SK-N-SH treated with all-trans-retinoic acid at 6 μM for 48 hours (cell line): ENCODE results near the gene MAFB.

Experiments used
- ARNTL ChIP-seq: fragments of 450-650 bp; formaldehyde crosslinking; IDR thresholded peaks from 2 replicates; pipeline ENCODE4 v1.5.0; 2020; ENCODE audit warnings: low read depth, mild to moderate bottlenecking, moderate library complexity, borderline replicate concordance
- CSDC2 ChIP-seq: fragments of 250-450 bp; sonication (Bioruptor Pico); IDR thresholded peaks from 2 replicates; pipeline ENCODE4 v1.5.0; 2020; ENCODE audit warnings: mild to moderate bottlenecking, moderate library complexity
- ESRRG ChIP-seq: fragments of 250-450 bp; sonication (Bioruptor Pico); IDR thresholded peaks from 2 replicates; pipeline ENCODE4 v1.6.1; 2021; ENCODE audit warnings: mild to moderate bottlenecking
- RARB ChIP-seq: fragments of 250-450 bp; sonication (Bioruptor Pico); IDR thresholded peaks from 2 replicates; pipeline ENCODE4 v1.8.0; 2021; ENCODE audit warnings: mild to moderate bottlenecking, moderate library complexity

- TF ChIP-seq CSDC2 (no peak), ARNTL (CRISPR knock-in tag) (no peak), RARB (CRISPR knock-in tag) (no peak), ESRRG (CRISPR knock-in tag) (no peak)
Observed at GRCh38 chr20:40663304-40663790, 25.7 kb downstream of the MAFB start.
